ENCODE data around the gene RXYLT1.

RXYLT1 gene

DNA sequence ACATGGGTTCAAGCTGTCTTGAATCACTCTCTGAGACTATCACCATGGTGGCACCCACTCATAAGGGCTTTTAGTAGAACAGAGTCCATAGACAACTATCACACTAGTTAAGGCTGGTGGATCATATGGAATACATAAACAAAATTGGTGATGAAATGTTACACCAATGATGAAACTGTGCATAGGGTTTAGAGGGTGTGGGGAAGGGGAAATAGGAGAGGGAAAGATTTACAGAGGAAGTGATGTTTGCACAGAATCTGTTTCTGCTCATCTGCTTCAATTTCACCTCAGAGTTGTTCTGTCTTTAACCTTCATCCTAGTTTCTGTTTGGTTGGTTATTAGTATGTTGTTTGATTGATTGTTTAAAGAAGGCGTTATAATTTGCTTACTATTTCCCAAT, 2.4 kb upstream of the RXYLT1 start:
- Histone ChIP-seq H3K36me3 (ENCODE audit: insufficient read depth, low read length) (no peaks in the 10 kb centered on the region), H3K9ac (ENCODE audit: low read depth, low read length) (no peak overlapping the region), H3K4me1 (ENCODE audit: insufficient read depth, low read length) (no peaks in the 10 kb centered on the region), H3K9me3 (ENCODE audit: control insufficient read depth, insufficient read depth, low read length) (no peaks in the 10 kb centered on the region; the same call in 1 of the 2 replicates)

- Histone ChIP-seq H3K9me3 (ENCODE audit: control insufficient read depth, insufficient read depth, low read length) (no peaks in the 10 kb centered on the region), H3K9ac (ENCODE audit: low read depth, low read length) (no peak overlapping the region), H3K36me3 (ENCODE audit: insufficient read depth, low read length) (peaks cover 4% of the 10 kb centered on the region; the same call in 1 of the 2 replicates), H3K4me1 (ENCODE audit: insufficient read depth, low read length) (no peaks in the 10 kb centered on the region)
Measured at GRCh38 chr12:63782466-63782865, 2.8 kb downstream of the RXYLT1 start.

DNA sequence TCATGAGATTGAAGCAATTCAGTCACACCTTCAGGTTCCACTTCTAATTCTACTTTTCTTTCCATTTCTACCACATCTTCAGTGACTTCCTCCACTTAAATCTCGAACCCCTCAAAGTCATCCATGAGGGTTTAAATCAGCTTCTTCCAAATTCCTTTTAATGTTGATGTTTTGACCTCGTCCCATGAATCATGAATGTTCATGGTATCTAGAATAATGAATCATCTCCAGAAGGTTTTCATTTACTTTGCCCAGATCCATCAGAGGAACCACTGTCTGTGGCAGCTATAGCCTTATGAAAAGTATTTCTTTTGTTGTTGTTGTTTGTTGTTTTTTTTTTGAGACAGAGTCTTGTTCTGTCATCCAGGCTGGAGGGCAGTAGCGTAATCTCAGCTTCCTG, 7.6 kb downstream of the RXYLT1 start:
- no peak overlapping the region for H3K9ac ChIP-seq (ENCODE audit: low read depth, low read length)
- no peaks in the 10 kb centered on the region for H3K4me1 ChIP-seq (ENCODE audit: insufficient read depth, low read length)
- peaks cover 9% of the 10 kb centered on the region; the same call in 1 of the 2 replicates for H3K36me3 ChIP-seq (ENCODE audit: insufficient read depth, low read length)
- no peaks in the 10 kb centered on the region for H3K9me3 ChIP-seq (ENCODE audit: control insufficient read depth, insufficient read depth, low read length)

- Histone ChIP-seq H3K36me3 (ENCODE audit: insufficient read depth, low read length) (peaks cover 9% of the 10 kb centered on the region; the same call in 1 of the 2 replicates), H3K9me3 (ENCODE audit: control insufficient read depth, insufficient read depth, low read length) (no peaks in the 10 kb centered on the region), H3K4me1 (ENCODE audit: insufficient read depth, low read length) (no peaks in the 10 kb centered on the region), H3K9ac (ENCODE audit: low read depth, low read length) (no peak overlapping the region)
Measured at GRCh38 chr12:63790608-63790945, 10.9 kb downstream of the RXYLT1 start.

- H3K4me1 ChIP-seq (ENCODE audit: insufficient read depth, low read length), result no peaks in the 10 kb centered on the region
- no peak overlapping the region for H3K9ac ChIP-seq (ENCODE audit: low read depth, low read length)
- H3K9me3 ChIP-seq (ENCODE audit: control insufficient read depth, insufficient read depth, low read length), result no peaks in the 10 kb centered on the region
Measured at GRCh38 chr12:63792338-63792737, 12.6 kb downstream of the RXYLT1 start.

GRCh38 chr12:63795032-63795687, 15.5 kb downstream of the RXYLT1 start:
- Histone ChIP-seq H3K4me1 (ENCODE audit: insufficient read depth, low read length) (no peaks in the 10 kb centered on the region), H3K36me3 (ENCODE audit: insufficient read depth, low read length) (no peaks in the 10 kb centered on the region), H3K9ac (ENCODE audit: low read depth, low read length) (no peak overlapping the region), H3K9me3 (ENCODE audit: control insufficient read depth, insufficient read depth, low read length) (no peaks in the 10 kb centered on the region)

More at GRCh38 chr12:63792338-63792737, 12.6 kb downstream of the RXYLT1 start:
- H3K36me3 ChIP-seq (ENCODE audit: insufficient read depth, low read length), result 0 out of 2 replicates have a peak, but pooled peaks cover 5% of the 10 kb centered on the region

DNA sequence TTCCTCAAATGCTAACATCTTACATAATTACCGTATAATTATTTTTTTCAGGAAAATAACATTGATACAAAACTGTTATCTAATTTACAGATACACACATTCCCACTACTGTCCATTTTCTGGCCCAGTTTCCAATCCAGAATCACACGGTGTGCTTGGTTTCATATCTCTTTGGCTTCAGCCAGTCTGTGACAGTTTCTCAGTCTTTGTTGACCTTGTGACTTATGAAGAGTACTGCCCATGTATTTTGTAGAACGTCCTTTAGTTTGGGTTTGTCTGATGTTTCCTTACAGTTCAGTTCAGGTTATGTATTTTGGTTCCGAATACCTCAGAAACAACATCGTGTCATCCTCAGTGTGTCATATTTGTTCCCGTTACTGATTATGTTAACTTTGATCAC, 16.2 kb downstream of the RXYLT1 start:
- H3K9me3 ChIP-seq (ENCODE audit: control insufficient read depth, insufficient read depth, low read length), result no peaks in the 10 kb centered on the region
- H3K36me3 ChIP-seq (ENCODE audit: insufficient read depth, low read length), result no peaks in the 10 kb centered on the region
- H3K4me1 ChIP-seq (ENCODE audit: insufficient read depth, low read length), result no peaks in the 10 kb centered on the region
- no peak overlapping the region for H3K9ac ChIP-seq (ENCODE audit: low read depth, low read length)

DNA sequence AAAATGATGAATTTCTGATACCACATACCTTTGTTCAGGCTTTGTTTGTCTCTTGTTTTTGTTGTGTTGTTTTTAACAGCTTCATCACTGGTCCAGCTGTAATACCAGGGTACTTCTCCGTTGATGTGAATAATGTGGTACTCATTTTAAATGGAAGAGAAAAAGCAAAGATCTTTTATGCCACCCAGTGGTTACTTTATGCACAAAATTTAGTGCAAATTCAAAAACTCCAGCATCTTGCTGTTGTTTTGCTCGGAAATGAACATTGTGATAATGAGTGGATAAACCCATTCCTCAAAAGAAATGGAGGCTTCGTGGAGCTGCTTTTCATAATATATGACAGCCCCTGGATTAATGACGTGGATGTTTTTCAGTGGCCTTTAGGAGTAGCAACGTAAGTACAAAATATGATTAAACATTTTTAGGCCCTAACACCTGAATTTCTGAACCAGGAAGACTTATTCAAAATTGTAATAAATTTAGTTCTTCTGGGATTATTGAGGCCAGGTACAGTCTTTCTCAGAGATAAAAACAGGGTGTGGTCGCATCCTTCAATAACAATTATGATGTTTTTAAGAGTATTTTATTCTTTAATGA, 22.4 kb downstream of the RXYLT1 start:
- Histone ChIP-seq H3K36me3 (ENCODE audit: insufficient read depth, low read length) (no peaks in the 10 kb centered on the region; the same call in 1 of the 2 replicates), H3K4me1 (ENCODE audit: insufficient read depth, low read length) (no peaks in the 10 kb centered on the region), H3K9me3 (ENCODE audit: control insufficient read depth, insufficient read depth, low read length) (no peaks in the 10 kb centered on the region), H3K9ac (ENCODE audit: low read depth, low read length) (no peak overlapping the region)

DNA sequence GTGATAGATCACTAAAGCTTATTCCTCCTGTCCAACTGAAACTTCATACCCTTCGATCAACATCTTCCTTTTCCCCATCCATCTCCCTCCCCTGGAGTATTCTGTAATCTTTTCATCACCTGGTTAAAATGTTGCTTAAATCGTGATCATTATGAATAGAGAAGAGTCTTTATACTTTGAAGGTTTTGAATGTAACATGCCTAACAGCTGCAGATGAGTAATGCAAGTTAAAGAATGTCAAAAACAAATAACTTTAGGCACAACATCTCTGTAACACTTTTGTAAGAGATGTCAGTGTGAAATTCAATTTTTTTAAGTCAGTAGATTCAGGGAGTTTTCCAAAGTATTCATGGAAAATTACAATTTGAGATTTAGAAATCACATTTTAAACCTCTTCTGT, 25.0 kb downstream of the RXYLT1 start:
- Histone ChIP-seq H3K9ac (ENCODE audit: low read depth, low read length) (no peak overlapping the region), H3K4me1 (ENCODE audit: insufficient read depth, low read length) (no peaks in the 10 kb centered on the region), H3K36me3 (ENCODE audit: insufficient read depth, low read length) (no peaks in the 10 kb centered on the region; the same call in 1 of the 2 replicates), H3K9me3 (ENCODE audit: control insufficient read depth, insufficient read depth, low read length) (no peaks in the 10 kb centered on the region)

DNA sequence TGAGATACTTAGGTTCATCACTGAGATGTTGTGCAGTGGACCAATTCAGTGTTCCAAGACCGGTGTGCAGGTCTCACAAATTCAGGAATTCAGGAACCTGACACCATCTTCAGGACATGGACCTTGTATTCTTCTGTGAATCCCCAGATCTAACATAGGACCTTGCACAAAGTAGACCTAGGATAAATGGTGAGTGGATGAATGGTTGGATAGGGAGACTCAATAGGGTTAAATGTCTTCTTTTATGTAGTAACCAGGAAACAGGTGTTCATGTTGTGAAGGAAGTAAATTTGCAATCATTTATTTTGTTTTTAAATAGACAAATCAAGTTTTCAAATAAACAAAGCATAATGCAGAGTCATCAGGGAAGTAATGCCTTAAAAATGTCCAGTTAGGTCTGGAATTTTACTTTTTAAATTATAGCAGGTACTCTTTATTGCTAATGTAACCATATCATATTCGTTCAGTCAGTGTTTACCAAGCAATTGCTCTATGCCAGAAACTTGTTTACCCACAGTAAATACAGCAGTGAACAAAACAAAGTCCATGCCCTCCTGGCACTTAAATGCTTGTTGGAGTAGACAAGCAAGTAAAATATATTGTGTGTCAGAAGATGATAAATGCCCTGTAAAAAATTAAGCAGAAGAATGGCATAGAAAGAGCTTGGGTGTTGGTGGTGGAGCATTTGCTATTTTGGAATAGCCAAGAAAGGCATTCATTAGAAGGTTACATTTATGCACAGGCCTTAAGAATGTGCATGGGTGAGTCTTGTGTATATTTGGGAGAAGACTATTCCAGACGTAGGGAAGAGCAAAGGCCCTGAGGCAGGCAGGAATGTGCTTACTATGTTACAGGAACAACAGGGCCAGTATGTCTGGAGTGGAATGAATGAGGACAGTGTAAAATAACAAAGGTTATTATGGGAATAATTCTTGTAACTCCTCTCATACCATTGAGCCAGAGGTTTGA, 26.3 kb downstream of the RXYLT1 start:
- Histone ChIP-seq H3K4me1 (ENCODE audit: insufficient read depth, low read length) (no peaks in the 10 kb centered on the region), H3K36me3 (ENCODE audit: insufficient read depth, low read length) (no peaks in the 10 kb centered on the region; the same call in 1 of the 2 replicates), H3K9me3 (ENCODE audit: control insufficient read depth, insufficient read depth, low read length) (no peaks in the 10 kb centered on the region), H3K9ac (ENCODE audit: low read depth, low read length) (no peak overlapping the region)

GRCh38 chr12:63808631-63809030, 28.9 kb downstream of the RXYLT1 start:
- Histone ChIP-seq H3K4me1 (ENCODE audit: insufficient read depth, low read length) (no peaks in the 10 kb centered on the region), H3K9ac (ENCODE audit: low read depth, low read length) (no peak overlapping the region), H3K9me3 (ENCODE audit: control insufficient read depth, insufficient read depth, low read length) (no peaks in the 10 kb centered on the region), H3K36me3 (ENCODE audit: insufficient read depth, low read length) (no peaks in the 10 kb centered on the region; the same call in 1 of the 2 replicates)

DNA sequence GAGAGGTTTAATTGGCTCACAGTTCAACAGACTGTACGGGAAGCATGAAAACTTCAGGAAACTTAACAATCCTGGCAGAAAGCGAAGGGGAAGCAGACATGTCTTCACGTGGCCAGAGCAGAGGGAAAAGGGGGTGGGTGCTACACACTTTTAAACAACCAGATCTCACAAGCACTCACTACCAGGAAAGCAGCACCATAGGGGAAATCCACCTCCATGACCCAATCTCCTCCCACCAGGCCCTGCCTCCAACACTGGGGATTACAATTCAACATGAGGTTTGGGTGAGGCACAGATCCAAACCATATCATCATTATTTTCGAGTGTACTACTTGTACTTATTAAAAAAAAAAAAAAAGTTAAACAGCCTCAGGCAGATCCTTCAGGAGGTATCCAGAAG, 29.9 kb downstream of the RXYLT1 start:
- Histone ChIP-seq H3K4me1 (ENCODE audit: insufficient read depth, low read length) (no peaks in the 10 kb centered on the region), H3K9me3 (ENCODE audit: control insufficient read depth, insufficient read depth, low read length) (no peaks in the 10 kb centered on the region), H3K36me3 (ENCODE audit: insufficient read depth, low read length) (no peaks in the 10 kb centered on the region; the same call in 1 of the 2 replicates), H3K9ac (ENCODE audit: low read depth, low read length) (no peak overlapping the region)

DNA sequence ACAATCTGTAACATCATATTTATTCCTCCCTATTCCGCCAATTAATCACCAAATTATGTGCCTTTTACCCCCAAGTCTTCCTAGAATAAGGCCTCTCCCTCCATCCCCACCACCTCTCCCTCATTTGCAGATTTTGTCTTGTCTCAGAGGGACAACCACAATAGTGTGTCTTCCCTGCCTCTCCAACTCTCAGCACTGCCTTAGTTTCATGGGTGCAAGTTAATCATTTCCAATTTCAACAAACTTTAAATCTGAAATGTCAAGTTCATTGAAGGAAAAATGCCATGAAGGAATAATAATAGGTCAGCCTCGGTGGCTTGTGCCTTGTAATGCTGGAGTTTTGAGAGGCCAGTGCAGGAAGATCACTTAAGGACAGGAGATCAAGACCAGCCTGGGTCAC, 31.6 kb downstream of the RXYLT1 start:
- Histone ChIP-seq H3K9ac (ENCODE audit: low read depth, low read length) (no peak overlapping the region), H3K36me3 (ENCODE audit: insufficient read depth, low read length) (no peaks in the 10 kb centered on the region), H3K9me3 (ENCODE audit: control insufficient read depth, insufficient read depth, low read length) (no peaks in the 10 kb centered on the region), H3K4me1 (ENCODE audit: insufficient read depth, low read length) (no peaks in the 10 kb centered on the region)

DNA sequence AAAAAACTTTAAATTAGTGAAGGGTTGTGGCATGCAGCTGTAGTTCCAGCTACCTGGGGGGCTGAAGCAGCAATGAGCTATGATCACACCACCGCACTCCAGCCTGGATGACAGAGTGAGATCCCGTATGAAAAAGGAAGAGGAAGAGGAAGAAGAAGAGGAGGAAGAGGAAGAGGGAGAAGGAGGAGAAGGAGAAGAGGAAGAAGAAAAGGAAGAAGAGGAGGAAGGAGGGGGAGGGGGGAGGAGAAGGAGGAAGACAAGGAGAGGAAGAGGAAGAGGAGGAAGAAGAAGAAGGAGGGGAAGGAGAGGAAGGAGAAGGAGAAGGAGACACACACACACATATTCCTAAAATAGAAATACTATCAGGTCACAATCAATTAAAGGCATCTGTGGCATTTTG, 32.0 kb downstream of the RXYLT1 start:
- no peaks in the 10 kb centered on the region for H3K36me3 ChIP-seq (ENCODE audit: insufficient read depth, low read length)
- no peaks in the 10 kb centered on the region for H3K9me3 ChIP-seq (ENCODE audit: control insufficient read depth, insufficient read depth, low read length)
- no peak overlapping the region for H3K9ac ChIP-seq (ENCODE audit: low read depth, low read length)
- no peaks in the 10 kb centered on the region for H3K4me1 ChIP-seq (ENCODE audit: insufficient read depth, low read length)
